Activated CD8-positive, alpha-beta T cell treated with anti-CD3 and anti-CD28 coated beads, Interleukin-2, amount 10 ng/mL, durations not matched to agents 7 days and 5 days (primary cell): Measurements from ENCODE around the gene PRDX1. TPM values are rescaled to one million over a fixed set of nuclear protein-coding genes. Genes with fewer than 3 reads are reported as not detected.

Experiments used
- ATAC-seq: fragments of 150-1000 bp; cut with Tn5 transposase; one replicate; pipeline ENCODE4 v1.10.0; 2021; ENCODE audit warnings: moderate library complexity
- CTCF ChIA-PET: fragments of 350-600 bp; sonication (Branson Sonifier 250); formaldehyde crosslinking; loops from one replicate; lab custom pipeline; 2021; ENCODE audit warnings: antibody characterized with exemption; lab: Charles Lee
- POLR2A ChIA-PET: fragments of 350-600 bp; sonication (Branson Sonifier 250); formaldehyde crosslinking; loops from one replicate; lab custom pipeline; 2021; ENCODE audit warnings: antibody characterized with exemption; lab: Charles Lee
- DNase-seq: peaks from one replicate; pipeline ENCODE4 v3.0.0-alpha.2; 2020
- H3K27ac Mint-ChIP-seq: one replicate; pipeline ENCODE4 v1.8.0; 2021; ENCODE audit warnings: mild to moderate bottlenecking, mixed read lengths
- H3K27me3 Mint-ChIP-seq: one replicate; pipeline ENCODE4 v1.8.0; 2021; ENCODE audit warnings: low read depth, mixed read lengths
- H3K36me3 Mint-ChIP-seq: one replicate; pipeline ENCODE4 v1.8.0; 2021; ENCODE audit warnings: low read depth, mixed read lengths
- H3K4me1 Mint-ChIP-seq: one replicate; pipeline ENCODE4 v1.8.0; 2021; ENCODE audit warnings: low read depth, mixed read lengths
- H3K4me3 Mint-ChIP-seq: one replicate; pipeline ENCODE4 v1.8.0; 2021; ENCODE audit warnings: mild to moderate bottlenecking, mixed read lengths
- H3K9me3 Mint-ChIP-seq: one replicate; pipeline ENCODE4 v1.8.0; 2022; ENCODE audit warnings: mixed read lengths; ENCODE audit not compliant: insufficient read depth
- total RNA-seq, 2 experiments: library from RNA; stranded (reverse); gene quantifications; one replicate each; pipeline ENCODE4 v1.2.3, GENCODE V29; 2021

PRDX1 gene
- total RNA-seq, 2 experiments from 2014 or later, result 250 to 251 TPM

DNA sequence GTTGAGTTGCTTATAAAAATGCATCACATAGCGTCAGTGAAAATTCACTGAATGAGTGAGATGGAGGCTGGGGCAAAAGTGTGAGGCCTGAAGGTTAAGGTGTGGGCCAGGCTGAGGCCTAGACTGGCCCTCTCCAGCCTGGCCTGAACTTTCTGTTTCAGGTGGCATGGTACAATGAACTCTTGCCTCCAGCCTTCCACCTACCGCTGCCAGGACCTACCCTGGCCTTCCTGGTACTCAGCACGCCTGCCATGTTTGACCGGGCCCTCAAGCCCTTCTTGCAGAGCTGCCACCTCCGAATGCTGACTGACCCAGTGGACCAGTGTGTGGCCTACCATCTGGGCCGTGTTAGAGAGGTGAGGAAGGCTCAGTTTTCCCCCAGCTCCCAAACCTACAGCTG lies 14.5 kb downstream of the PRDX1 start:
- Mint-ChIP-seq H3K27me3 (no peaks in the 10 kb centered on the region), H3K36me3 (peaks cover 40% of the 10 kb centered on the region), H3K4me3 (no peak overlapping the region), H3K4me1 (no peaks in the 10 kb centered on the region), H3K27ac (no peak overlapping the region), H3K9me3 (no peaks in the 10 kb centered on the region)
- ATAC-seq, result no peak
- no peak for DNase-seq
- ChIA-PET POLR2A (interaction anchor here (0.5 to 1.2 kb wide), 2 partner anchors 12 to 181 kb away, joined by 3 to 6 read pairs; no protein-coding TSS in a partner anchor), CTCF (interaction anchor here (2.1 kb wide), 1 partner anchor 14 kb away, joined by 7 read pairs; no protein-coding TSS in a partner anchor)

- H3K4me1 Mint-ChIP-seq, result peaks cover 24% of the 10 kb centered on the region
- POLR2A ChIA-PET, result interaction anchor here (1.1 to 2.7 kb wide), 2 partner anchors 8 to 491 kb away, joined by 3 to 9 read pairs; no protein-coding TSS in a partner anchor
- no peak overlapping the region for H3K27ac Mint-ChIP-seq
- DNase-seq (no peak), ATAC-seq (no peak)
- H3K36me3 Mint-ChIP-seq, result peaks cover 15% of the 10 kb centered on the region
- CTCF ChIA-PET, result interaction anchor here (1.0 kb wide), 1 partner anchor 11 kb away, joined by 3 read pairs; no protein-coding TSS in a partner anchor
- H3K27me3 Mint-ChIP-seq, result no peaks in the 10 kb centered on the region
- no peak overlapping the region for H3K4me3 Mint-ChIP-seq
- no peaks in the 10 kb centered on the region for H3K9me3 Mint-ChIP-seq
Observed at GRCh38 chr1:45503462-45504360, 18.0 kb downstream of the PRDX1 start.

DNA sequence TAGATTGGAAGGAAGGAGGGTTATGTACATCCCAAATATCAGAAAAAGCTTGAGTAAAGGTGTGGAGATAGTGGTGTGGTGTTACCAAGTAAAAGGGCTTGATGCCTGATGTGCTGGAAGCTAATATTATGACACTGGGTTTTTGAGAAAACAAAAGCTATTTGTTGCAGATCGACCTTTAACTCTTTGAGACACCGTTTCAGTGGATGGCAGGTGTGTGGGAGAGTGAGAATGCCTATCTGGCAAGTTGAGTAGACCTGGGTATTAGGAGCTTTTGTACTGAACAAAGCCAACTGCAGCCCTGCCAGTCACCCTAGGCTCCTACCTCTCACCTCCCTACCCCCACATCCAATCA lies 20.2 kb downstream of the PRDX1 start:
- Mint-ChIP-seq H3K36me3 (peaks cover 5% of the 10 kb centered on the region), H3K27me3 (no peaks in the 10 kb centered on the region), H3K4me3 (peak overlapping the region; percentile 94), H3K9me3 (no peaks in the 10 kb centered on the region), H3K4me1 (peaks cover 28% of the 10 kb centered on the region), H3K27ac (no peak overlapping the region)
- no peak for DNase-seq
- ChIA-PET CTCF (interaction anchor here (0.8 to 3.1 kb wide), 5 partner anchors 8 to 162 kb away, joined by 3 to 36 read pairs (median 7); partner anchors contain the start of genes MUTYH and TOE1), POLR2A (interaction anchor here (0.6 to 2.7 kb wide), 4 partner anchors 10 to 1637 kb away, joined by 4 to 23 read pairs (median 8); partner anchors contain the start of genes MUTYH, PRDX1 and TOE1)
- ATAC-seq, result no peak

- H3K4me1 Mint-ChIP-seq, result peaks cover 28% of the 10 kb centered on the region
- ChIA-PET CTCF (interaction anchor here (0.7 to 3.1 kb wide), 13 partner anchors 8 to 485 kb away, joined by 3 to 36 read pairs (median 4); partner anchors contain the start of genes MUTYH, PRDX1, TESK2 and TOE1), POLR2A (interaction anchor here (0.9 to 2.7 kb wide), 5 partner anchors 22 to 159 kb away, joined by 4 to 23 read pairs (median 19); partner anchors contain the start of genes AKR1A1, MUTYH, NASP and PRDX1)
- ATAC-seq, result peak; percentile 7
- no peaks in the 10 kb centered on the region for H3K9me3 Mint-ChIP-seq
- H3K27me3 Mint-ChIP-seq, result no peaks in the 10 kb centered on the region
- H3K36me3 Mint-ChIP-seq, result peaks cover 5% of the 10 kb centered on the region
- peak overlapping the region; percentile 94 for H3K4me3 Mint-ChIP-seq
- H3K27ac Mint-ChIP-seq, result peak overlapping the region; percentile 89
- DNase-seq, result no peak
Observed at GRCh38 chr1:45499415-45499769, 22.3 kb downstream of the PRDX1 start.

GRCh38 chr1:45498279-45498678 lies 23.4 kb downstream of the PRDX1 start:
- ATAC-seq, result no peak
- peak overlapping the region; percentile 94 for H3K4me3 Mint-ChIP-seq
- H3K4me1 Mint-ChIP-seq, result peaks cover 32% of the 10 kb centered on the region
- H3K36me3 Mint-ChIP-seq, result peaks cover 3% of the 10 kb centered on the region
- no peaks in the 10 kb centered on the region for H3K27me3 Mint-ChIP-seq
- no peak for DNase-seq
- H3K9me3 Mint-ChIP-seq, result no peaks in the 10 kb centered on the region
- CTCF ChIA-PET, result interaction anchor here (1.0 to 2.7 kb wide), 5 partner anchors 72 to 198 kb away, joined by 3 to 14 read pairs (median 4); partner anchors contain the start of genes MUTYH and TOE1
- POLR2A ChIA-PET, result interaction anchor here (0.5 to 2.7 kb wide), 6 partner anchors 23 to 777 kb away, joined by 3 to 19 read pairs (median 8); partner anchors contain the start of genes MUTYH, NASP, PRDX1 and TOE1
- no peak overlapping the region for H3K27ac Mint-ChIP-seq

- ATAC-seq (no peak), DNase-seq (peak; percentile 65)
- H3K36me3 Mint-ChIP-seq, result no peaks in the 10 kb centered on the region
- no peak overlapping the region for H3K4me3 Mint-ChIP-seq
- H3K9me3 Mint-ChIP-seq, result no peaks in the 10 kb centered on the region
- ChIA-PET POLR2A (interaction anchor here (0.7 to 5.5 kb wide), 6 partner anchors 29 to 718 kb away, joined by 3 to 38 read pairs (median 6); partner anchors contain the start of genes MUTYH, PRDX1, RPS8 and TOE1), CTCF (interaction anchor here (0.6 to 8.6 kb wide), 42 partner anchors 8 to 706 kb away, joined by 3 to 218 read pairs (median 5); partner anchors contain the start of genes EIF2B3, HECTD3, HPDL and MUTYH)
- no peak overlapping the region for H3K27ac Mint-ChIP-seq
- peaks cover 12% of the 10 kb centered on the region for H3K4me1 Mint-ChIP-seq
- H3K27me3 Mint-ChIP-seq, result peaks cover 4% of the 10 kb centered on the region
Observed at GRCh38 chr1:45493116-45493697, 28.5 kb downstream of the PRDX1 start.

- no peak overlapping the region for H3K27ac Mint-ChIP-seq
- H3K4me3 Mint-ChIP-seq, result no peak overlapping the region
- CTCF ChIA-PET, result interaction anchor here (0.7 to 8.6 kb wide), 37 partner anchors 9 to 507 kb away, joined by 3 to 218 read pairs (median 5); partner anchors contain the start of genes EIF2B3, HECTD3, HPDL and MUTYH
- H3K27me3 Mint-ChIP-seq, result peaks cover 5% of the 10 kb centered on the region
- H3K36me3 Mint-ChIP-seq, result no peaks in the 10 kb centered on the region
- POLR2A ChIA-PET, result interaction anchor here (0.7 to 5.5 kb wide), 7 partner anchors 29 to 762 kb away, joined by 3 to 38 read pairs (median 5); partner anchors contain the start of genes MUTYH, PRDX1, RPS8 and TOE1
- DNase-seq (no peak), ATAC-seq (no peak)
- no peaks in the 10 kb centered on the region for H3K9me3 Mint-ChIP-seq
- H3K4me1 Mint-ChIP-seq, result peaks cover 12% of the 10 kb centered on the region
Observed at GRCh38 chr1:45492691-45493090, 29.0 kb downstream of the PRDX1 start.

- CTCF ChIA-PET, result interaction anchor here (0.7 to 8.6 kb wide), 20 partner anchors 8 to 1842 kb away, joined by 3 to 218 read pairs (median 4); partner anchors contain the start of genes CCDC163, HECTD3, KDM4A and MMACHC
- POLR2A ChIA-PET, result interaction anchor here (1.2 to 5.5 kb wide), 10 partner anchors 8 to 761 kb away, joined by 3 to 38 read pairs (median 6); partner anchors contain the start of genes CCDC163, HECTD3, MMACHC and MUTYH
- Mint-ChIP-seq H3K36me3 (no peaks in the 10 kb centered on the region), H3K9me3 (no peaks in the 10 kb centered on the region), H3K27ac (no peak overlapping the region), H3K4me1 (peaks cover 12% of the 10 kb centered on the region), H3K4me3 (no peak overlapping the region), H3K27me3 (peaks cover 5% of the 10 kb centered on the region)
- ATAC-seq (no peak), DNase-seq (no peak)
Observed at GRCh38 chr1:45491487-45492260, 30.0 kb downstream of the PRDX1 start.

DNA sequence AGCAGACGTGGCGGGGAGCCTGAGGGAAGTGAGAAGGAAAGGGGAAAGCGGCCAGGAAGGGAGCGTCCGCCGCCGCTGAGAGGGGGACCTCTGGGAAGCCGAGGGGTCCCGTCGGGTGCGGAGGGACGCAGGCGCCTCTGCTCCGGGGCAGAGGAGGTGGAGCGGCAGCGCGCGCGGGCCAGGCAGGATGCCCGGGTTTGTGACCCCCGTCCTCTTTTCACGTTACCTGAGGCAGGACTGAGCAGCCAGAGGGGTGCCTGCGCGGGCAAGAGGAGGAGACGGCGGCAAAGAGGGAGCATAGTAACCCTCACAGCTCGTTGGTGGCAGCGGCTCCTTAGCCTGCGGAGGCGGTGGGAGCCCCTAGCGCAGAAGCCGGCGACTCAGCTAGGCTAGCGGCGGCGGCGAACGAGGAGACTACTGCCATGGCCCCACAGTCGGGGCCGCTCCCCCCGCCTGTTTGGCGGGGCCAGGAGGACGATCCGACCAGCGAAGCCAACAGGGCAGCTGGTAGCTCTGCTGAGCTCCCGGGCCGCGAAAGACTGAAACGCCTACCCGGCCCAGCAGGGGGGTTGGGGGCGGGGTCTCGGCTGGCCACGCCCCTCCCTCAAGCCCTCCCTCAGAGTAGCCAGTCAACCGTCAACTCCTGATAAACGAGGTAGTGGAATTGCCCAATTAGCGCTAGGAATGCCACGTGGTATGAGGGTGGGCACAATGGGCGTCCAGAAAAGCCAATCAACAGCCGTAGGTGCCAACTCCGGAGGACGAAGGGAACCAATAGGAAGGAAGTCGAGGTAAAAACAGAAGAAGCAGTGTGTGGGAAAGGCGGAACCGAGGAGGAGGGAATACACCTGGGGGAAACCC lies 30.8 kb downstream of the PRDX1 start, which contains the start of gene TESK2:
Gene TESK2, minus strand, starts transcription at position 538 of the 861 bp plus-strand sequence. CDS start 33,378 bp downstream, outside the sequence.
- ATAC-seq (peak; percentile 99), DNase-seq (peak; percentile 98)
- CTCF ChIA-PET, result interaction anchor here (0.7 to 8.6 kb wide), 12 partner anchors 9 to 480 kb away, joined by 3 to 218 read pairs (median 6); partner anchors contain the start of genes CCDC163, HECTD3, MMACHC and MUTYH
- no peaks in the 10 kb centered on the region for H3K36me3 Mint-ChIP-seq
- no peak within 1 kb of the TSS for H3K4me3 Mint-ChIP-seq
- peaks cover 12% of the 10 kb centered on the region for H3K4me1 Mint-ChIP-seq
- POLR2A ChIA-PET, result interaction anchor here (0.7 to 5.5 kb wide), 13 partner anchors 9 to 769 kb away, joined by 3 to 38 read pairs (median 4); partner anchors contain the start of genes CCDC163, HECTD3, MMACHC and MUTYH
- no peaks in the 10 kb centered on the region for H3K9me3 Mint-ChIP-seq
- no peak within 1 kb of the TSS for H3K27ac Mint-ChIP-seq
- H3K27me3 Mint-ChIP-seq, result peaks cover 5% of the 10 kb centered on the region
